Liver (tissue), 3 donors: ENCODE results near the gene PALMD.

Experiments used
- MAX ChIP-seq: IDR thresholded peaks from 2 replicates; pipeline ENCODE4 v1.6.1; 2016; ENCODE audit warnings: antibody characterized with exemption
- RAD21 ChIP-seq, 2 donors: IDR thresholded peaks; 2 replicates each; pipeline ENCODE4 v1.6.1; 2016; ENCODE audit warnings: antibody characterized with exemption in 2 of 2, mild to moderate bottlenecking in 2 of 2
- TF ChIP-seq, protein P1 (sequence below): fragments of 150-350 bp; IDR thresholded peaks from 2 replicates; pipeline ENCODE4 v1.5.1; 2017; ENCODE audit warnings: improper control_type of control experiment, low read depth, low read length; ENCODE audit not compliant: missing input control
- donor health status: healthy.
- donor health status: healthy.

DNA sequence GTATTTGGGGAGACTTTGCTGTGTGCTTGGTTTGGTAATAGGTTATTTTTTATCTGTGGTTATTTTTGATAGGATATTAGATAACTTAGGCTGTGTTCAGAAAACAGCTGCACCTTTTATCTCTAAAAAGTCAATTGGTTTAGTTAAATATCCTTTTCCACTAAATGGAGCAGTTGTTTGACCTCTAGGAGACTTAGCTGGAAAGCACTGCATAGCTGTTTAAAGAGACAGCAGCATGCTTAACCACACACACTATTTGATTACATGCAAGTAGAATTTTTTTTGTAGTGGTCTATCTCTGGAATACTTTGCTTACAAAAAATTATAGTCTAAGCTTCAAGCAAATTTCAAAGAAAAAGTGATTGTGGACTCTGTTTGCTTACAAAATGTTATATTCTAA lies 6.5 kb upstream of the PALMD start:
- TF ChIP-seq, protein P1, sequence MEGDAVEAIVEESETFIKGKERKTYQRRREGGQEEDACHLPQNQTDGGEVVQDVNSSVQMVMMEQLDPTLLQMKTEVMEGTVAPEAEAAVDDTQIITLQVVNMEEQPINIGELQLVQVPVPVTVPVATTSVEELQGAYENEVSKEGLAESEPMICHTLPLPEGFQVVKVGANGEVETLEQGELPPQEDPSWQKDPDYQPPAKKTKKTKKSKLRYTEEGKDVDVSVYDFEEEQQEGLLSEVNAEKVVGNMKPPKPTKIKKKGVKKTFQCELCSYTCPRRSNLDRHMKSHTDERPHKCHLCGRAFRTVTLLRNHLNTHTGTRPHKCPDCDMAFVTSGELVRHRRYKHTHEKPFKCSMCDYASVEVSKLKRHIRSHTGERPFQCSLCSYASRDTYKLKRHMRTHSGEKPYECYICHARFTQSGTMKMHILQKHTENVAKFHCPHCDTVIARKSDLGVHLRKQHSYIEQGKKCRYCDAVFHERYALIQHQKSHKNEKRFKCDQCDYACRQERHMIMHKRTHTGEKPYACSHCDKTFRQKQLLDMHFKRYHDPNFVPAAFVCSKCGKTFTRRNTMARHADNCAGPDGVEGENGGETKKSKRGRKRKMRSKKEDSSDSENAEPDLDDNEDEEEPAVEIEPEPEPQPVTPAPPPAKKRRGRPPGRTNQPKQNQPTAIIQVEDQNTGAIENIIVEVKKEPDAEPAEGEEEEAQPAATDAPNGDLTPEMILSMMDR: no peak
- no peak for TF ChIP-seq MAX
- TF ChIP-seq RAD21 (IDR thresholded peaks at IDR 0.05): no peak
